HTERT RPE-1 (cell line): ENCODE measurements around the gene BMPR1A.

ENCODE experiments used
- in situ Hi-C: fragments of 300-500 bp; cut with MboI; formaldehyde crosslinking; loops from 4 replicates; pipeline ENCODE4 v1.14.3; 2020; ENCODE audit warnings: low sequenced_read_pairs

BMPR1A gene

GRCh38 chr10:86981716-86982115 is 225.3 kb downstream of the BMPR1A start:
- in situ Hi-C loops, result no loop called here
